H9 (cell line): ENCODE data around the gene EHBP1. TPM values are rescaled to one million over a fixed set of nuclear protein-coding genes. Genes with fewer than 3 reads are reported as not detected.

ENCODE experiments used
- DNase-seq: peaks from one replicate; pipeline ENCODE4 v3.0.0-alpha.2; 2017
- H2AFZ ChIP-seq: one replicate; pipeline ENCODE4 v1.6.1; 2013; ENCODE audit warnings: mild to moderate bottlenecking, low read length, control low read depth, moderate library complexity
- H2AK5ac ChIP-seq: 2 replicates; pipeline ENCODE4 v1.6.1; 2013; ENCODE audit warnings: low read length, control low read depth, mixed read lengths; ENCODE audit not compliant: insufficient read length
- H2BK120ac ChIP-seq: one replicate; pipeline ENCODE4 v1.6.1; 2013; ENCODE audit warnings: low read depth, mild to moderate bottlenecking, low read length, control low read depth, inconsistent platforms; ENCODE audit not compliant: poor library complexity, severe bottlenecking
- H2BK12ac ChIP-seq: 2 replicates; pipeline ENCODE4 v1.6.1; 2013; ENCODE audit warnings: low read length, control low read depth, mixed read lengths, low read depth; ENCODE audit not compliant: insufficient read length
- H2BK15ac ChIP-seq: 2 replicates; pipeline ENCODE4 v1.6.1; 2013; ENCODE audit warnings: low read depth, low read length, control low read depth
- H2BK20ac ChIP-seq: one replicate; pipeline ENCODE4 v1.6.1; 2013; ENCODE audit warnings: low read depth, mild to moderate bottlenecking, low read length, control low read depth, inconsistent platforms; ENCODE audit not compliant: poor library complexity, severe bottlenecking
- H2BK5ac ChIP-seq: 2 replicates; pipeline ENCODE4 v1.6.1; 2013; ENCODE audit warnings: low read length, control low read depth, mixed read lengths; ENCODE audit not compliant: insufficient read length
- H3K14ac ChIP-seq: 2 replicates; pipeline ENCODE4 v1.6.1; 2013; ENCODE audit warnings: low read length, control low read depth; ENCODE audit not compliant: insufficient read depth
- H3K18ac ChIP-seq: 2 replicates; pipeline ENCODE4 v1.6.1; 2013; ENCODE audit warnings: low read depth, mild to moderate bottlenecking, mixed read lengths, low read length, control low read depth; ENCODE audit not compliant: insufficient read length
- H3K23ac ChIP-seq: 2 replicates; pipeline ENCODE4 v1.6.1; 2013; ENCODE audit warnings: low read length, control low read depth, mixed read lengths, low read depth; ENCODE audit not compliant: insufficient read length
- H3K23me2 ChIP-seq: 2 replicates; pipeline ENCODE4 v1.6.1; 2013; ENCODE audit warnings: low read depth, mild to moderate bottlenecking, mixed read lengths, low read length, control low read depth; ENCODE audit not compliant: insufficient read length, poor library complexity, severe bottlenecking
- H3K27ac ChIP-seq: 2 replicates; pipeline ENCODE4 v1.5.1; 2013; ENCODE audit warnings: low read length, control low read depth, mixed read lengths, low read depth; ENCODE audit not compliant: insufficient read length
- H3K27me3 ChIP-seq: 2 replicates; pipeline ENCODE4 v1.6.1; 2013; ENCODE audit warnings: low read length, control low read depth, inconsistent platforms; ENCODE audit not compliant: insufficient read depth
- H3K4ac ChIP-seq: 2 replicates; pipeline ENCODE4 v1.6.1; 2013; ENCODE audit warnings: low read depth, mild to moderate bottlenecking, control low read depth, inconsistent platforms, low read length, moderate library complexity
- H3K4me1 ChIP-seq: 2 replicates; pipeline ENCODE4 v1.6.1; 2013; ENCODE audit warnings: low read length, control low read depth, inconsistent platforms; ENCODE audit not compliant: insufficient read depth
- H3K4me2 ChIP-seq: 2 replicates; pipeline ENCODE4 v1.6.1; 2013; ENCODE audit warnings: low read length, control low read depth, mixed read lengths; ENCODE audit not compliant: insufficient read length, insufficient read depth
- H3K56ac ChIP-seq: 2 replicates; pipeline ENCODE4 v1.6.1; 2013; ENCODE audit warnings: low read depth, mild to moderate bottlenecking, mixed read lengths, low read length, control low read depth; ENCODE audit not compliant: insufficient read length
- H3K79me1 ChIP-seq: 2 replicates; pipeline ENCODE4 v1.6.1; 2013; ENCODE audit warnings: low read depth, mild to moderate bottlenecking, moderate library complexity, low read length, control low read depth, inconsistent platforms; ENCODE audit not compliant: insufficient read depth, poor library complexity, severe bottlenecking
- H3K79me2 ChIP-seq: 2 replicates; pipeline ENCODE4 v1.6.1; 2013; ENCODE audit warnings: low read length, control low read depth, inconsistent platforms; ENCODE audit not compliant: insufficient read depth
- H3K9ac ChIP-seq: 2 replicates; pipeline ENCODE4 v1.6.1; 2013; ENCODE audit warnings: low read length, control low read depth, mixed read lengths; ENCODE audit not compliant: insufficient read length; ENCODE audit errors: extremely low read depth
- H3K9me3 ChIP-seq: one replicate; pipeline ENCODE4 v1.6.1; 2013; ENCODE audit warnings: low read depth, low read length, inconsistent platforms; ENCODE audit not compliant: control insufficient read depth
- H3T11ph ChIP-seq: one replicate; pipeline ENCODE4 v1.6.1; 2013; ENCODE audit warnings: mild to moderate bottlenecking, low read length, control low read depth, inconsistent platforms
- H4K20me1 ChIP-seq: one replicate; pipeline ENCODE4 v1.6.1; 2013; ENCODE audit not compliant: control insufficient read depth, insufficient read length, insufficient read depth
- H4K5ac ChIP-seq: 2 replicates; pipeline ENCODE4 v1.6.1; 2013; ENCODE audit warnings: low read depth, mild to moderate bottlenecking, mixed read lengths, low read length, control low read depth; ENCODE audit not compliant: insufficient read length
- H4K8ac ChIP-seq: replicated peaks from 2 replicates; pipeline ENCODE4 v1.6.1; 2013; ENCODE audit warnings: low read length, control low read depth, mixed read lengths, low read depth; ENCODE audit not compliant: insufficient read length
- H4K91ac ChIP-seq: 2 replicates; pipeline ENCODE4 v1.6.1; 2013; ENCODE audit warnings: low read depth, mild to moderate bottlenecking, moderate library complexity, mixed read lengths, low read length, control low read depth; ENCODE audit not compliant: insufficient read length
- H3K27ac Mint-ChIP-seq, 3 experiments: 2 replicates in 2 of 3; 3 replicates in 1 of 3; pipeline ENCODE4 v1.8.0; 2020 to 2021; ENCODE audit warnings: mixed read lengths in 3 of 3, mild to moderate bottlenecking in 1 of 3, moderate library complexity in 1 of 3
- H3K27me3 Mint-ChIP-seq: 2 replicates; pipeline ENCODE4 v1.8.0; 2021; ENCODE audit warnings: low read depth, mild to moderate bottlenecking, moderate library complexity, mixed read lengths
- H3K36me3 Mint-ChIP-seq, 3 experiments: 2 replicates in 2 of 3; 3 replicates in 1 of 3; pipeline ENCODE4 v1.8.0; 2020 to 2021; ENCODE audit warnings: low read depth in 3 of 3, mixed read lengths in 3 of 3; ENCODE audit not compliant: insufficient read depth in 1 of 3
- H3K4me1 Mint-ChIP-seq, 2 experiments: 2 replicates each; pipeline ENCODE4 v1.8.0; 2020; ENCODE audit warnings: mixed read lengths in 2 of 2
- H3K4me3 Mint-ChIP-seq, 2 experiments: 2 replicates in 1 of 2; 3 replicates in 1 of 2; pipeline ENCODE4 v1.8.0; 2020 to 2021; ENCODE audit warnings: mild to moderate bottlenecking in 2 of 2, mixed read lengths in 2 of 2, moderate library complexity in 1 of 2
- H3K9me3 Mint-ChIP-seq, 2 experiments: 2 replicates in 1 of 2; 3 replicates in 1 of 2; pipeline ENCODE4 v1.8.0; 2020; ENCODE audit warnings: mild to moderate bottlenecking in 2 of 2, mixed read lengths in 2 of 2, moderate library complexity in 1 of 2
- CTCF ChIP-seq: fragments of 200-600 bp; sonication (generic); conservative IDR thresholded peaks from 3 replicates; pipeline ENCODE4 v1.8.0; 2021; ENCODE audit warnings: antibody characterized with exemption, mild to moderate bottlenecking
- WGBS: extraction: QIAGEN DNeasy Blood & Tissue Kit; methylation state at CpG from one replicate; pipeline ENCODE4 v1.1.7; 2013; ENCODE audit warnings: missing lambda C conversion rate, low lambda C conversion rate, mixed read lengths; ENCODE audit not compliant: insufficient read length; ENCODE audit errors: extremely low coverage; 5-methylcytosine and 5-hydroxymethylcytosine counted together
- total RNA-seq: library from RNA; stranded (reverse); gene quantifications from 2 replicates; pipeline ENCODE4 v1.2.1, GENCODE V29; 2021

Gene EHBP1
- total RNA-seq, 1 experiment from 2014 or later, result 35.6 TPM

- peaks cover 86% of the 10 kb centered on the region for H3K27me3 Mint-ChIP-seq
- no peaks in the 10 kb centered on the region; a peak in 1 of 5 replicates for H3K9me3 Mint-ChIP-seq
- H4K91ac ChIP-seq, result no peak overlapping the region
- no peak overlapping the region for H2AFZ ChIP-seq
- no peak overlapping the region for H3K9ac ChIP-seq
- H3K4me3 Mint-ChIP-seq, result no peak overlapping the region
- H2BK120ac ChIP-seq, result no peak overlapping the region
- H4K20me1 ChIP-seq, result no peaks in the 10 kb centered on the region
- H3K4ac ChIP-seq, result no peak overlapping the region
- no peak overlapping the region for H2AK5ac ChIP-seq
- H3K27me3 ChIP-seq, result peaks cover 9% of the 10 kb centered on the region; the same call in 1 of the 2 replicates
- H3K23me2 ChIP-seq, result peaks cover 8% of the 10 kb centered on the region
- no peak overlapping the region for H3K4me2 ChIP-seq
- no peak for DNase-seq
- H3K18ac ChIP-seq, result no peak overlapping the region
- no peak overlapping the region for H4K8ac ChIP-seq
- no peaks in the 10 kb centered on the region for H3K9me3 ChIP-seq
- no peaks in the 10 kb centered on the region for H3K36me3 Mint-ChIP-seq
- no peak overlapping the region for H3K14ac ChIP-seq
- no peaks in the 10 kb centered on the region for H3K79me1 ChIP-seq
- WGBS, result no CpG with 5 or more reads among the region's 1 CpG
- no peak overlapping the region for H2BK15ac ChIP-seq
- H3K23ac ChIP-seq, result no peak overlapping the region
- no peaks in the 10 kb centered on the region for H3K4me1 ChIP-seq
- H3T11ph ChIP-seq, result no peak overlapping the region
- no peaks in the 10 kb centered on the region for H3K79me2 ChIP-seq
- no peak overlapping the region for H3K27ac Mint-ChIP-seq
- H2BK12ac ChIP-seq, result no peak overlapping the region
- H2BK20ac ChIP-seq, result no peak overlapping the region
- no peak overlapping the region for H3K27ac ChIP-seq
- TF ChIP-seq CTCF, result no peak
- no peak overlapping the region for H4K5ac ChIP-seq
- H2BK5ac ChIP-seq, result no peak overlapping the region
- H3K4me1 Mint-ChIP-seq, result peaks cover 5 to 11% of the 10 kb centered on the region in 2 experiments
- H3K56ac ChIP-seq, result no peak overlapping the region
Observed at GRCh38 chr2:63064197-63064596, 358.7 kb downstream of the EHBP1 start.
